HFFc6 (cell line): ENCODE results near the gene RNASE3. TPM values are rescaled to one million over a fixed set of nuclear protein-coding genes. Genes with fewer than 3 reads are reported as not detected.
A peak's percentile ranks its signal among the peaks of the same experiment; 100 is the strongest.
"Not testable (repeated sequence)": the region's sequence is repeated elsewhere in the genome, so short reads cannot be mapped to it uniquely, and the experiment has no call there.

Experiments
- DNase-seq: peaks from one replicate; pipeline ENCODE4 v3.0.0-alpha.2; 2018
- H3K27ac Mint-ChIP-seq: 2 replicates; pipeline ENCODE4 v1.8.0; 2020; ENCODE audit warnings: mild to moderate bottlenecking, mixed read lengths
- H3K27me3 Mint-ChIP-seq: 2 replicates; pipeline ENCODE4 v1.8.0; 2021; ENCODE audit warnings: mild to moderate bottlenecking, moderate library complexity, mixed read lengths; ENCODE audit not compliant: insufficient read depth
- H3K36me3 Mint-ChIP-seq: 2 replicates; pipeline ENCODE4 v1.8.0; 2021; ENCODE audit warnings: low read depth, mixed read lengths
- H3K4me1 Mint-ChIP-seq: 2 replicates; pipeline ENCODE4 v1.8.0; 2020; ENCODE audit warnings: low read depth, mixed read lengths
- H3K4me3 Mint-ChIP-seq: 2 replicates; pipeline ENCODE4 v1.8.0; 2020; ENCODE audit warnings: mild to moderate bottlenecking, moderate library complexity, mixed read lengths
- H3K9me3 Mint-ChIP-seq: 2 replicates; pipeline ENCODE4 v1.8.0; 2020; ENCODE audit warnings: mild to moderate bottlenecking, mixed read lengths
- CTCF ChIP-seq: fragments of 200-600 bp; sonication (generic); IDR thresholded peaks from 2 replicates; pipeline ENCODE4 v1.5.0; 2021; ENCODE audit warnings: antibody characterized with exemption, mild to moderate bottlenecking
- total RNA-seq, 6 experiments: library from RNA; stranded (reverse); fragmentation: NEBNext Ultra II Directional; extraction: Animal tissue kit (Norgen Biotek cat#: 25700); gene quantifications; 2 replicates in 1 of 6; 3 replicates in 5 of 6; pipeline ENCODE4 v1.2.3, GENCODE V29; 2021

The RNASE3 gene
- total RNA-seq, 6 experiments from 2014 or later: not detected

GRCh38 chr14:20904393-20905029 lies 13.3 kb downstream of the RNASE3 start:
- no peak for TF ChIP-seq CTCF
- H3K27ac Mint-ChIP-seq: no peak overlapping the region
- peaks cover 7% of the 10 kb centered on the region for H3K27me3 Mint-ChIP-seq
- H3K36me3 Mint-ChIP-seq: no peaks in the 10 kb centered on the region
- no peak for DNase-seq
- no peak overlapping the region for H3K4me3 Mint-ChIP-seq
- no peaks in the 10 kb centered on the region for H3K4me1 Mint-ChIP-seq
- H3K9me3 Mint-ChIP-seq: no peaks in the 10 kb centered on the region

- TF ChIP-seq CTCF: no peak
- DNase-seq: no peak
- H3K27me3 Mint-ChIP-seq: peaks cover 5% of the 10 kb centered on the region; the same call in 1 of the 2 replicates
- H3K4me1 Mint-ChIP-seq: no peaks in the 10 kb centered on the region
- no peak overlapping the region for H3K4me3 Mint-ChIP-seq
- no peak overlapping the region for H3K27ac Mint-ChIP-seq
- H3K36me3 Mint-ChIP-seq: no peaks in the 10 kb centered on the region
- no peaks in the 10 kb centered on the region for H3K9me3 Mint-ChIP-seq
These were observed 14.5 kb downstream of the RNASE3 start for GRCh38 chr14:20905676-20906075.

- Mint-ChIP-seq H3K27me3 (peaks cover 2% of the 10 kb centered on the region; the same call in 1 of the 2 replicates), H3K4me3 (no peak overlapping the region), H3K27ac (no peak overlapping the region), H3K9me3 (no peaks in the 10 kb centered on the region), H3K4me1 (no peaks in the 10 kb centered on the region), H3K36me3 (no peaks in the 10 kb centered on the region)
- TF ChIP-seq CTCF: no peak
- no peak for DNase-seq
These were observed 16.0 kb downstream of the RNASE3 start for GRCh38 chr14:20907214-20907613.

GRCh38 chr14:20910822-20911221 lies 19.6 kb downstream of the RNASE3 start:
- not testable (repeated sequence) for H3K4me3 Mint-ChIP-seq, H3K4me1 Mint-ChIP-seq, H3K9me3 Mint-ChIP-seq

GRCh38 chr14:20919038-20919756 lies 28.0 kb downstream of the RNASE3 start:
- H3K36me3 Mint-ChIP-seq, H3K27me3 Mint-ChIP-seq, H3K4me1 Mint-ChIP-seq, H3K4me3 Mint-ChIP-seq, H3K9me3 Mint-ChIP-seq, H3K27ac Mint-ChIP-seq, DNase-seq: not testable (repeated sequence)

More at GRCh38 chr14:20910822-20911221, 19.6 kb downstream of the RNASE3 start:
- H3K36me3 Mint-ChIP-seq, H3K27me3 Mint-ChIP-seq, DNase-seq, H3K27ac Mint-ChIP-seq: not testable (repeated sequence)

- not testable (repeated sequence) for H3K36me3 Mint-ChIP-seq, H3K4me3 Mint-ChIP-seq, DNase-seq, H3K4me1 Mint-ChIP-seq, H3K27ac Mint-ChIP-seq, H3K9me3 Mint-ChIP-seq, H3K27me3 Mint-ChIP-seq
These were observed 32.6 kb downstream of the RNASE3 start for GRCh38 chr14:20923766-20924297.

- Mint-ChIP-seq H3K4me3 (no peak overlapping the region), H3K36me3 (no peaks in the 10 kb centered on the region), H3K27me3 (peaks cover 6% of the 10 kb centered on the region; the same call in 1 of the 2 replicates), H3K4me1 (no peaks in the 10 kb centered on the region), H3K9me3 (no peaks in the 10 kb centered on the region), H3K27ac (no peak overlapping the region)
- no peak for DNase-seq
- peak; percentile 77 for TF ChIP-seq CTCF
These were observed 43.1 kb downstream of the RNASE3 start for GRCh38 chr14:20934148-20934762.
